Uterus (tissue), 4 donors: ENCODE results near the gene TSPAN7. TPM values are rescaled to one million over a fixed set of nuclear protein-coding genes. Genes with fewer than 3 reads are reported as not detected.

ENCODE experiments used
- DNase-seq, 2 donors: peaks; one replicate each; pipeline ENCODE4 v3.0.0-alpha.2; 2019 to 2020
- H3K27ac ChIP-seq, 2 donors: fragments of 200-600 bp; sonication (generic); 1 replicate in 1 of 2; 2 replicates in 1 of 2; pipeline ENCODE4 v1.5.1; 2016 to 2018
- H3K27me3 ChIP-seq, 2 donors: fragments of 200-600 bp; sonication (generic); one replicate each; pipeline ENCODE4 v1.5.1; 2018 to 2019; ENCODE audit warnings: control low read depth in 1 of 2
- H3K36me3 ChIP-seq, 2 donors: fragments of 200-600 bp; sonication (generic); one replicate each; pipeline ENCODE4 v1.5.1; 2019; ENCODE audit warnings: control low read depth in 1 of 2
- H3K4me1 ChIP-seq, 2 donors: fragments of 200-600 bp; sonication (generic); one replicate each; pipeline ENCODE4 v1.5.1; 2018 to 2019; ENCODE audit warnings: control low read depth in 1 of 2
- H3K4me3 ChIP-seq, 2 donors: fragments of 200-600 bp; sonication (generic); 1 replicate in 1 of 2; 2 replicates in 1 of 2; pipeline ENCODE4 v1.5.1; 2018 to 2019; ENCODE audit warnings: mild to moderate bottlenecking in 1 of 2
- H3K9me3 ChIP-seq, 2 donors: fragments of 200-600 bp; sonication (generic); one replicate each; pipeline ENCODE4 v1.5.1; 2019; ENCODE audit warnings: control low read depth in 1 of 2
- POLR2A ChIP-seq, 2 donors: fragments of 450-650 bp; IDR thresholded peaks; one replicate each; pipeline ENCODE4 v1.6.1; 2016; ENCODE audit warnings: antibody characterized with exemption in 2 of 2, mild to moderate bottlenecking in 1 of 2, moderate library complexity in 1 of 2
- intact Hi-C: fragments of 100-400 bp; cut with DNase I; formaldehyde crosslinking; loops from one replicate; pipeline ENCODE4 v1.15.1; 2023; ENCODE audit warnings: low total_unique reads
- total RNA-seq, 4 donors: library from RNA; depleted of rRNA in 3 of 4; stranded (reverse); fragments of >200 nt in 3 of 4; gene quantifications; one replicate each; pipeline versions ENCODE4 v1.1.0 to v1.2.4, GENCODE V29; 2014 to 2023
- TF ChIP-seq, protein P1 (sequence below), 4 experiments: fragments of 200-600 bp in 2 of 4; fragments of 450-650 bp in 2 of 4; sonication (generic) in 2 of 4; IDR thresholded peaks; one replicate each; pipeline ENCODE4 v1.5.1; 2016 to 2019; ENCODE audit warnings: antibody characterized with exemption in 4 of 4, mild to moderate bottlenecking in 2 of 4, moderate library complexity in 1 of 4
- donor health status: DM: yes; HTN: yes; CAD: no.

The TSPAN7 gene
- total RNA-seq, 4 donors from 2014 or later = 22.3 to 111 (median 77.8) TPM

DNA sequence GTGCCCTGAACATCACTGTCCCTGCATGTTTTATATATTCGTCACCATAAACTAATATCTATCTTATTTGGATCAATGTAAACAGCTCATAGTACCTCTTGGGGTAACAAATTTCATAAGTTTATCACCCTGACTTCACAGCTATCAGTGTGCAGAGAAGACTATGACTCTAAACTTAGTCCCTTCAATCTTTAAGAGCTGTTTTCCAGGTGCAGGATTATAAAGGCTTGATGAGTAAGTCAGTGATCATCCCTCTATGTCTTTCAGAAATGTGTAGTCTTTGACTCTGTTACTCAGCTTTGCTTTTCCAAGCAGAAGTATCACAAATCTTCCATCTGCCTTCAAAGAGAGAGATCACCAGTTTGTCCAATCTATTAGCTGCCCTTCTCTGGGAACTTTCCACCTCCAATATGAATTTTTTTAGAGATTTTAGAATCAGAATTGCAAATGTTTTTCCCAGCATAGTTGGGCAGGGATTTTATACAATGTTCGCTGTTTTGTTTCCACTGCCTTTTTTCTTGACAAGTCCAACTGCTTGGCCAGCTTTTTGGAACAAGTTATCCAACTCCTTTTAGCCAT, 45.1 kb upstream of the TSPAN7 start:
- intact Hi-C loops = no loop called here

DNA sequence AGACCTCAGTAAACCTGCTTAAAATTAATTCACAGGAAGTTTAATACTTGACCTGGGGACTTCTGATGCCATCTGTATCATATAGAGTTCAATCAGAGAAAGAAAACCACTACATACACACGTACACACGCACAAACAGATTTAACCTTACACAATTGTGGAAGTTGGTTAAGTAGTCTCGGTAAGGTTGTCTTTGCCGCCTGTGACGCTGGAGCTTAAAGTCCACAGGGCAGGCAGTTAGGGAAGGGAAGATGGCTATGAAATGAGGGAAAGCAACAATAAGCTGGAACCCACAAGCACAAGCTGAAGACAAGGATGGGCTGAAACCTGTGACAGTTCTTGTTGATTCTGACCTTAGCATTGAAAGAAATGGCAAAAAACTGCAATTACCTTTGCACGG, 41.7 kb upstream of the TSPAN7 start:
- Histone ChIP-seq H3K4me3 (no peak overlapping the region), H3K27me3 (no peaks in the 10 kb centered on the region), H3K4me1 (no peaks in the 10 kb centered on the region), H3K27ac (no peak overlapping the region), H3K9me3 (no peaks in the 10 kb centered on the region), H3K36me3 (no peaks in the 10 kb centered on the region)
- TF ChIP-seq, protein P1, sequence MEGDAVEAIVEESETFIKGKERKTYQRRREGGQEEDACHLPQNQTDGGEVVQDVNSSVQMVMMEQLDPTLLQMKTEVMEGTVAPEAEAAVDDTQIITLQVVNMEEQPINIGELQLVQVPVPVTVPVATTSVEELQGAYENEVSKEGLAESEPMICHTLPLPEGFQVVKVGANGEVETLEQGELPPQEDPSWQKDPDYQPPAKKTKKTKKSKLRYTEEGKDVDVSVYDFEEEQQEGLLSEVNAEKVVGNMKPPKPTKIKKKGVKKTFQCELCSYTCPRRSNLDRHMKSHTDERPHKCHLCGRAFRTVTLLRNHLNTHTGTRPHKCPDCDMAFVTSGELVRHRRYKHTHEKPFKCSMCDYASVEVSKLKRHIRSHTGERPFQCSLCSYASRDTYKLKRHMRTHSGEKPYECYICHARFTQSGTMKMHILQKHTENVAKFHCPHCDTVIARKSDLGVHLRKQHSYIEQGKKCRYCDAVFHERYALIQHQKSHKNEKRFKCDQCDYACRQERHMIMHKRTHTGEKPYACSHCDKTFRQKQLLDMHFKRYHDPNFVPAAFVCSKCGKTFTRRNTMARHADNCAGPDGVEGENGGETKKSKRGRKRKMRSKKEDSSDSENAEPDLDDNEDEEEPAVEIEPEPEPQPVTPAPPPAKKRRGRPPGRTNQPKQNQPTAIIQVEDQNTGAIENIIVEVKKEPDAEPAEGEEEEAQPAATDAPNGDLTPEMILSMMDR (IDR thresholded peaks at IDR 0.05) = no peak
- DNase-seq = no peak
- intact Hi-C loops = no loop called here

More for the DNA sequence above, 45.1 kb upstream of the TSPAN7 start:
- H3K27ac ChIP-seq = no peak overlapping the region
- H3K4me1 ChIP-seq = no peaks in the 10 kb centered on the region
- no peak for TF ChIP-seq POLR2A (IDR thresholded peaks at IDR 0.05)
- TF ChIP-seq, protein P1 (IDR thresholded peaks at IDR 0.05) = no peak
- H3K36me3 ChIP-seq = no peaks in the 10 kb centered on the region
- no peaks in the 10 kb centered on the region for H3K27me3 ChIP-seq
- no peak overlapping the region for H3K4me3 ChIP-seq
- H3K9me3 ChIP-seq = no peaks in the 10 kb centered on the region
- DNase-seq = no peak

DNA sequence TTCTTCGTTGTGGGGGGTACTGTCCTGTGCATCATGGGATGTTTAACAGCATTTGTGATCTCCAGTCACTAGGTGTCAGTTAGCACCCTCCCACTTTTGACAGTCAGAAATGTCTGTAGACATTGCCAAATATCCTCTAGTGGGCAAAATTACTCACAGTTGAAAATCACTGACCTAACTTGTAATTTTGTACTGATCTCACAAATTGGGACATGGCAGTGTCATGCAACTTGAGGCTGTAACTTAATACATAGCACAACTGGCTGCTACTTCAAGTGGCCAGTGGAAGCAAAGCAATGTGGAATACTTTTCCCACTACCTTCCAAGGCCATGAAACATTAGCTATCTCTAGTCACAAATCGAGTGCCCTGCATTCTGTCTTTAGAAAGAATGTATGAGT, 23.2 kb upstream of the TSPAN7 start:
- Histone ChIP-seq H3K36me3 (no peaks in the 10 kb centered on the region), H3K9me3 (no peaks in the 10 kb centered on the region), H3K27me3 (no peaks in the 10 kb centered on the region), H3K4me3 (no peak overlapping the region), H3K4me1 (no peaks in the 10 kb centered on the region), H3K27ac (no peak overlapping the region)
- no peak for DNase-seq
- intact Hi-C loops = no loop called here
- TF ChIP-seq, protein P1 (IDR thresholded peaks at IDR 0.05) = no peak
- no peak for TF ChIP-seq POLR2A (IDR thresholded peaks at IDR 0.05)

DNA sequence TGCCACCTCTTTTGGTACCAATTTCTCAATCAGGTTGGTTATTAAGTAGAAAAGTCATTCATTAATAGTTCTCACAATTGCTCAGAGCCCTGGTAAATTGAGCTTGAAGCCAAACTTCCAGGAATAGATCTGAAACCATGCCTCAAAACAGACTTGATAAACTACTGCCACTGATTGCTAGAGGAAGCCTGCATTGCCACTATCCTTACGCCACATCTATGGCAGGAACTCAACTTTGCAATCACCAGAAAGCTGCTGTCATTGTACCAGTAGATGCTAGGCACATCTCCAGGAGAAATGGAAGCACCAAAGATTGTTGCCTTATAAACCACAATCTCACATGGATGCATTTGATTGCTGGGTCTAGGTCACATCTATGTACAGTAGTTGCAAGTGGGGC, 21.6 kb upstream of the TSPAN7 start:
- intact Hi-C loops = no loop called here
- no peaks in the 10 kb centered on the region for H3K9me3 ChIP-seq
- TF ChIP-seq, protein P1 (IDR thresholded peaks at IDR 0.05) = no peak
- TF ChIP-seq POLR2A (IDR thresholded peaks at IDR 0.05) = no peak
- no peak for DNase-seq
- no peak overlapping the region for H3K27ac ChIP-seq
- H3K4me3 ChIP-seq = no peak overlapping the region
- no peaks in the 10 kb centered on the region for H3K27me3 ChIP-seq
- H3K4me1 ChIP-seq = no peaks in the 10 kb centered on the region
- H3K36me3 ChIP-seq = no peaks in the 10 kb centered on the region

DNA sequence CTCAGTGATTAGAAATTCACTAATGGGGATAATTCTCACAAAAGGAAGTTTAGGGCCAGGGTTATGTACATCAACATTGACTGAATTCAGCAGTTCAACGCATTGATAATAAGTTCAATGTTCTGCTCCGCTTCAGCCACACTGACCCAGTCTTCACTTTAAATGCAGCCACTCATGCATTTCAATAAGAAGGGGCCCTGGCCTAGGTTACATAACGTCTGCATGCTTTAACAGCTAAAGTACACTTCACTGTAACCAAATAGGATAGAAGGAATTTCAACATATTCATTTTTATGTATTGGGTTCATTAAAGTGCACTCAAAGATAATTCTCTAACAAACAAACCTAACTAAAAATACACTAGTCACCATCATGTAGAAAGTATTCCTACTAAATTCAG, 12.8 kb upstream of the TSPAN7 start:
- no peaks in the 10 kb centered on the region for H3K27me3 ChIP-seq
- H3K9me3 ChIP-seq = no peaks in the 10 kb centered on the region
- no peak for TF ChIP-seq POLR2A (IDR thresholded peaks at IDR 0.05)
- TF ChIP-seq, protein P1 (IDR thresholded peaks at IDR 0.05) = no peak
- no peaks in the 10 kb centered on the region for H3K4me1 ChIP-seq
- DNase-seq = no peak
- H3K4me3 ChIP-seq = no peak overlapping the region
- intact Hi-C loops = no loop called here
- H3K27ac ChIP-seq = no peak overlapping the region
- no peaks in the 10 kb centered on the region for H3K36me3 ChIP-seq
